ENCODE results near the gene PSG1. TPM values are rescaled to one million over a fixed set of nuclear protein-coding genes. Genes with fewer than 3 reads are reported as not detected.
"Not testable (repeated sequence)": the region's sequence is repeated elsewhere in the genome, so short reads cannot be mapped to it uniquely, and the experiment has no call there.

The PSG1 gene
- total and polyA plus RNA-seq, 2 of the 13 experiments (the other 11 are each of a cell fraction or from before 2014, with no cell fraction given) = not detected

GRCh38 chr19:42850981-42851717 is 28.4 kb downstream of the PSG1 start (continued):
- TF ChIP-seq ZKSCAN8 (CRISPR knock-in tag; IDR thresholded peaks at IDR 0.05; ENCODE audit: borderline replicate concordance) (no peak), ZNF572 (CRISPR knock-in tag; IDR thresholded peaks at IDR 0.05) (no peak), ZNF883 (CRISPR knock-in tag; IDR thresholded peaks at IDR 0.05; ENCODE audit: not compliant biosample characterization) (no peak), RBAK (CRISPR knock-in tag; IDR thresholded peaks at IDR 0.05) (no peak)

GRCh38 chr19:42846597-42846996 is 32.9 kb downstream of the PSG1 start:
- no peak overlapping the region for H3K4me2 ChIP-seq (ENCODE audit: low read depth, low read length)
- 0% methylated on average over 2 of the region's 2 CpGs for WGBS (ENCODE audit: low lambda C conversion rate)
- no TSS peak for BruUV-seq (replicated peaks)
- H3K4me1 ChIP-seq (ENCODE audit: insufficient read depth, low read length) = no peaks in the 10 kb centered on the region
- no peaks in the 10 kb centered on the region for H3K27me3 ChIP-seq (ENCODE audit: control insufficient read depth in 1 of 2, insufficient read depth in 2 of 2, low read length in 2 of 2)
- intact Hi-C loops (cut with micrococcal nuclease; ENCODE audit: unreplicated experiment) = no loop called here
- H3K4me3 ChIP-seq (replicated peaks in 1 of 3; ENCODE audit: insufficient read depth in 1 of 3, low read depth in 2 of 3, low read length in 3 of 3) = no peak overlapping the region
- no peaks in the 10 kb centered on the region for H4K20me1 ChIP-seq (ENCODE audit: insufficient read depth, low read length)
- H3K9ac ChIP-seq (ENCODE audit: insufficient read depth, low read depth, low read length) = no peak overlapping the region
- H3K9me3 ChIP-seq (ENCODE audit: low read length) = no peaks in the 10 kb centered on the region
- H3K79me2 ChIP-seq (ENCODE audit: insufficient read depth, low read length) = no peaks in the 10 kb centered on the region
- FAIRE-seq = no peak
- TF ChIP-seq ZNF780A (CRISPR knock-in tag; IDR thresholded peaks at IDR 0.05) (no peak), PATZ1 (CRISPR knock-in tag; IDR thresholded peaks at IDR 0.05) (no peak), POGZ (CRISPR knock-in tag; IDR thresholded peaks at IDR 0.05) (no peak)
- in situ Hi-C loops (cut with HindIII; ENCODE audit: extremely low pct_ligation_motif_present, low pct_unique_long_range_greater_than_20kb) = no loop called here
- H2AFZ ChIP-seq (ENCODE audit: low read length) = no peak overlapping the region
- ChIA-PET POLR2A (no interaction called here), CTCF (ENCODE audit: low intra/inter-chr PET ratio, low total read pairs) (no interaction called here)
- H3K27ac ChIP-seq (ENCODE audit: extremely low read length, insufficient read depth, low read length) = no peak overlapping the region
- DNase-seq (ENCODE audit: low spot score) = no peak
- ATAC-seq = no peak
- no peaks in the 10 kb centered on the region for H3K36me3 ChIP-seq (replicated peaks in 1 of 2; ENCODE audit: control insufficient read depth in 1 of 2, insufficient read depth in 2 of 2, low read length in 2 of 2)

DNA sequence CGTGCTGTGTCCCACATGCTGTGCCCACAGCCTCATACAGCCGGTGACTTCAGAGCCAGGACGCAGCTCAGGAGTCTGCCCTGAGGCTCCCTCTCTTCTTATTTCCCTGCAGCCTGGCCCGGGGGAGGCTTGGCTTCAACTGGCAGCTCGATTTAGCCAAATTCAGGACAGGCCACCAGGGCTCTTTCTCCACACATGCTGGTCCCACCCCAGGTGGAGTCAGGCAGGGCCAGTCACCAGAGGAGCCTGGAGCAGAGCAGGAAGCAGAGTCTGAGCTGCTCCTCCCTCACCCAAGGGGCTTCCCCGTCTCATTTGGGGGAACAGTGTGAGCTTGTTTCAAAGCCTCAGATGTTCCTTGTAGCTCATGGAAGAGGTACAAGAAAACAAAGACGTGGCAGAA is 35.9 kb downstream of the PSG1 start:
- POLR2A ChIA-PET; BruUV-seq (replicated peaks); H3K4me1 ChIP-seq (ENCODE audit: insufficient read depth, low read length): not testable (repeated sequence)

DNA sequence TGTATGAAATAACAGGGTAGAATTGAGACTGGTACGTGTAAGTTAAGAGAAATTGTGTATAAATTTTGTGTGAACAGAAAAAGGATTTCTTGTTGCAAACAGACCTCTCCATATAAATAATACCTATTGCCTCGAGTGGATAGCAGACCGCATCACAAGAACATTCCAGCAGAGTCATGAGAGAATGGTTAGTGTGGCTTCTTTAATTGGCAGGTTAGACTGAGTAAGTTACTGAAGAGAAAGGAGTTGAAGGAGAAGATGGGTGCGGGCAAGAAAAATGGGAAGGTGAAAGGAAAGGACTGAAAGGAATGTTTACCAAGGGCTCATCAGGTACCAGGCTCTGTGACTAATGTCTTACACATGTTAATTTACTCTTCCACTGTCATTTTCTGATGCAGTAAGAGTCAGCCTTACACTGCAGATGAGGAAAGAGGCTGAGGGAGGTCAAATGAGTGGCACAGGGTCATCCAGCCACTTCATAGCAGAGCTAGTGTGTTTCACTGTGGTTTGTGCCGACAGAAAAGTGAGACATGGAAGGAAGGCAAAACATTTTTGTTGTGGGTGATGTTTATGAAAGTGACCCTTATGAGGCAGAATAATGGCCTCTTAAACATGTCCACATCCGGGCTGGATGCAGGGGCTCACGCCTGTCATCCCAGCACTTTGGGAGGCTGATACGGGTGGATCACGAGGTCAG is 46.6 kb downstream of the PSG1 start:
- H3K79me2 ChIP-seq (ENCODE audit: insufficient read depth, low read length); in situ Hi-C loops (cut with HindIII; ENCODE audit: extremely low pct_ligation_motif_present, low pct_unique_long_range_greater_than_20kb); POLR2A ChIA-PET; intact Hi-C loops (cut with micrococcal nuclease; ENCODE audit: unreplicated experiment); H3K4me1 ChIP-seq (ENCODE audit: insufficient read depth, low read length); H3K27ac ChIP-seq (ENCODE audit: extremely low read length, insufficient read depth, low read length); H3K9me3 ChIP-seq (ENCODE audit: low read length); DNase-seq (ENCODE audit: low spot score); H3K9ac ChIP-seq (ENCODE audit: insufficient read depth, low read depth, low read length); BruUV-seq (replicated peaks); ATAC-seq; H4K20me1 ChIP-seq (ENCODE audit: insufficient read depth, low read length); H2AFZ ChIP-seq (ENCODE audit: low read length); H3K4me2 ChIP-seq (ENCODE audit: low read depth, low read length); H3K4me3 ChIP-seq (replicated peaks in 1 of 3; ENCODE audit: insufficient read depth in 1 of 3, low read depth in 2 of 3, low read length in 3 of 3); H3K27me3 ChIP-seq (ENCODE audit: control insufficient read depth in 1 of 2, insufficient read depth in 2 of 2, low read length in 2 of 2); CTCF ChIA-PET (ENCODE audit: low intra/inter-chr PET ratio, low total read pairs); H3K36me3 ChIP-seq (replicated peaks in 1 of 2; ENCODE audit: control insufficient read depth in 1 of 2, insufficient read depth in 2 of 2, low read length in 2 of 2); FAIRE-seq: not testable (repeated sequence)
- 11% methylated on average over 9 of the region's 9 CpGs for WGBS (ENCODE audit: low lambda C conversion rate)

More for the DNA sequence above, 35.9 kb downstream of the PSG1 start:
- CTCF ChIA-PET (ENCODE audit: low intra/inter-chr PET ratio, low total read pairs); intact Hi-C loops (cut with micrococcal nuclease; ENCODE audit: unreplicated experiment); ATAC-seq; FAIRE-seq; H3K79me2 ChIP-seq (ENCODE audit: insufficient read depth, low read length); H3K27ac ChIP-seq (ENCODE audit: extremely low read length, insufficient read depth, low read length); H3K36me3 ChIP-seq (replicated peaks in 1 of 2; ENCODE audit: control insufficient read depth in 1 of 2, insufficient read depth in 2 of 2, low read length in 2 of 2); H3K27me3 ChIP-seq (ENCODE audit: control insufficient read depth in 1 of 2, insufficient read depth in 2 of 2, low read length in 2 of 2); H3K9ac ChIP-seq (ENCODE audit: insufficient read depth, low read depth, low read length); H3K4me3 ChIP-seq (replicated peaks in 1 of 3; ENCODE audit: insufficient read depth in 1 of 3, low read depth in 2 of 3, low read length in 3 of 3); H3K4me2 ChIP-seq (ENCODE audit: low read depth, low read length); H4K20me1 ChIP-seq (ENCODE audit: insufficient read depth, low read length); DNase-seq (ENCODE audit: low spot score); H3K9me3 ChIP-seq (ENCODE audit: low read length); H2AFZ ChIP-seq (ENCODE audit: low read length); in situ Hi-C loops (cut with HindIII; ENCODE audit: extremely low pct_ligation_motif_present, low pct_unique_long_range_greater_than_20kb): not testable (repeated sequence)
- WGBS (ENCODE audit: low lambda C conversion rate) = 0% methylated on average over 3 of the region's 7 CpGs
